Bronchial epithelial cell (primary cell): ENCODE data around the gene ILDR1. TPM values are rescaled to one million over a fixed set of nuclear protein-coding genes. Genes with fewer than 3 reads are reported as not detected.

Experiments
- DNase-seq: peaks from one replicate; pipeline ENCODE4 v3.0.0-alpha.2; 2010; ENCODE audit warnings: low read depth
- FAIRE-seq: peaks from 2 replicates; lab custom pipeline; 2011; peaks lifted over from hg19 to GRCh38; lab: Jason Lieb, UNC
- H3K27me3 ChIP-seq: 2 replicates; pipeline ENCODE4 v1.5.1; 2011; ENCODE audit warnings: low read length; ENCODE audit not compliant: control insufficient read depth, insufficient read depth
- H3K36me3 ChIP-seq: 2 replicates; pipeline ENCODE4 v1.5.1; 2011; ENCODE audit warnings: low read length; ENCODE audit not compliant: control insufficient read depth, insufficient read depth
- H3K4me3 ChIP-seq: 2 replicates; pipeline ENCODE4 v1.5.1; 2011; ENCODE audit warnings: mild to moderate bottlenecking, low read depth, low read length, control low read depth
- CTCF ChIP-seq: IDR thresholded peaks from 2 replicates; pipeline ENCODE4 v1.5.1; 2011; ENCODE audit warnings: mild to moderate bottlenecking, moderate library complexity, low read length, control low read depth, inconsistent platforms; ENCODE audit not compliant: insufficient read depth, severe bottlenecking
- total RNA-seq: library from RNA; depleted of rRNA; stranded (reverse); fragments of >200 nt; gene quantifications from 2 replicates; pipeline ENCODE4 v1.2.1, GENCODE V29; 2014

ILDR1 gene
- total RNA-seq, 1 donor from 2014 or later = 1.6 TPM

- H3K4me3 ChIP-seq = no peak overlapping the region
- H3K36me3 ChIP-seq = peaks cover 2% of the 10 kb centered on the region
- FAIRE-seq (no peak), DNase-seq (peak; percentile 33)
- no peaks in the 10 kb centered on the region for H3K27me3 ChIP-seq
- TF ChIP-seq CTCF = no peak
These were observed 18.4 kb downstream of the ILDR1 start for GRCh38 chr3:122003606-122004005.

- FAIRE-seq = no peak
- H3K4me3 ChIP-seq = no peak overlapping the region
These were observed 18.9 kb downstream of the ILDR1 start for GRCh38 chr3:122003112-122003511.

GRCh38 chr3:122002611-122003010 lies 19.4 kb downstream of the ILDR1 start:
- DNase-seq = no peak
- TF ChIP-seq CTCF = no peak
- no peak for FAIRE-seq
- peaks cover 2% of the 10 kb centered on the region for H3K36me3 ChIP-seq
- H3K27me3 ChIP-seq = no peaks in the 10 kb centered on the region
- no peak overlapping the region for H3K4me3 ChIP-seq

More at GRCh38 chr3:122003112-122003511, 18.9 kb downstream of the ILDR1 start:
- Histone ChIP-seq H3K27me3 (no peaks in the 10 kb centered on the region), H3K36me3 (peaks cover 2% of the 10 kb centered on the region)
- no peak for TF ChIP-seq CTCF
- DNase-seq = no peak

GRCh38 chr3:122001892-122002291 lies 20.2 kb downstream of the ILDR1 start:
- no peak for TF ChIP-seq CTCF
- DNase-seq = no peak
- no peak for FAIRE-seq
- Histone ChIP-seq H3K4me3 (no peak overlapping the region), H3K27me3 (no peaks in the 10 kb centered on the region), H3K36me3 (peaks cover 2% of the 10 kb centered on the region)

- peaks cover 2% of the 10 kb centered on the region for H3K36me3 ChIP-seq
These were observed 21.0 kb downstream of the ILDR1 start for GRCh38 chr3:122000936-122001605.

More at GRCh38 chr3:122000936-122001605, 21.0 kb downstream of the ILDR1 start:
- no peak for TF ChIP-seq CTCF
- no peak overlapping the region for H3K4me3 ChIP-seq
- H3K27me3 ChIP-seq = no peaks in the 10 kb centered on the region
- peak; percentile 73 for FAIRE-seq
- no peak for DNase-seq
